GM06990 (cell line): ENCODE results near the gene TSC1.
A peak's percentile ranks its signal among the peaks of the same experiment; 100 is the strongest.
"Not testable (repeated sequence)": the region's sequence is repeated elsewhere in the genome, so short reads cannot be mapped to it uniquely, and the experiment has no call there.

Experiments
- DNase-seq: peaks from one replicate; pipeline ENCODE4 v3.0.0-alpha.2; 2011; ENCODE audit not compliant: insufficient read length; ENCODE audit errors: extremely low read depth
- H3K27me3 ChIP-seq: replicated peaks from 2 replicates; pipeline ENCODE4 v1.6.0; 2011; ENCODE audit warnings: low read length; ENCODE audit not compliant: control insufficient read depth, insufficient read depth
- H3K36me3 ChIP-seq: 2 replicates; pipeline ENCODE4 v1.5.1; 2011; ENCODE audit warnings: low read length; ENCODE audit not compliant: control insufficient read depth, insufficient read depth
- H3K4me3 ChIP-seq: replicated peaks from 2 replicates; pipeline ENCODE4 v1.5.1; 2011; ENCODE audit warnings: low read depth, mild to moderate bottlenecking, control low read depth, low read length
- TF ChIP-seq, protein P1 (sequence below): IDR thresholded peaks from 2 replicates; pipeline ENCODE4 v1.5.1; 2011; ENCODE audit warnings: low read length, control low read depth, mild to moderate bottlenecking, inconsistent platforms; ENCODE audit not compliant: insufficient read depth, poor library complexity, severe bottlenecking

The TSC1 gene

GRCh38 chr9:132944294-132945185 lies at the start of gene TSC1:
TSS of gene TSC1 (minus strand) at chr9:132944616. CDS start at chr9:132928872, 15,744 bp downstream.
- TF ChIP-seq, protein P1, sequence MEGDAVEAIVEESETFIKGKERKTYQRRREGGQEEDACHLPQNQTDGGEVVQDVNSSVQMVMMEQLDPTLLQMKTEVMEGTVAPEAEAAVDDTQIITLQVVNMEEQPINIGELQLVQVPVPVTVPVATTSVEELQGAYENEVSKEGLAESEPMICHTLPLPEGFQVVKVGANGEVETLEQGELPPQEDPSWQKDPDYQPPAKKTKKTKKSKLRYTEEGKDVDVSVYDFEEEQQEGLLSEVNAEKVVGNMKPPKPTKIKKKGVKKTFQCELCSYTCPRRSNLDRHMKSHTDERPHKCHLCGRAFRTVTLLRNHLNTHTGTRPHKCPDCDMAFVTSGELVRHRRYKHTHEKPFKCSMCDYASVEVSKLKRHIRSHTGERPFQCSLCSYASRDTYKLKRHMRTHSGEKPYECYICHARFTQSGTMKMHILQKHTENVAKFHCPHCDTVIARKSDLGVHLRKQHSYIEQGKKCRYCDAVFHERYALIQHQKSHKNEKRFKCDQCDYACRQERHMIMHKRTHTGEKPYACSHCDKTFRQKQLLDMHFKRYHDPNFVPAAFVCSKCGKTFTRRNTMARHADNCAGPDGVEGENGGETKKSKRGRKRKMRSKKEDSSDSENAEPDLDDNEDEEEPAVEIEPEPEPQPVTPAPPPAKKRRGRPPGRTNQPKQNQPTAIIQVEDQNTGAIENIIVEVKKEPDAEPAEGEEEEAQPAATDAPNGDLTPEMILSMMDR, result no peak
- Histone ChIP-seq H3K4me3 (peak within 1 kb of the TSS; percentile 97), H3K27me3 (no peaks in the 10 kb centered on the region), H3K36me3 (no peaks in the 10 kb centered on the region)
- peak; percentile 95 for DNase-seq

DNA sequence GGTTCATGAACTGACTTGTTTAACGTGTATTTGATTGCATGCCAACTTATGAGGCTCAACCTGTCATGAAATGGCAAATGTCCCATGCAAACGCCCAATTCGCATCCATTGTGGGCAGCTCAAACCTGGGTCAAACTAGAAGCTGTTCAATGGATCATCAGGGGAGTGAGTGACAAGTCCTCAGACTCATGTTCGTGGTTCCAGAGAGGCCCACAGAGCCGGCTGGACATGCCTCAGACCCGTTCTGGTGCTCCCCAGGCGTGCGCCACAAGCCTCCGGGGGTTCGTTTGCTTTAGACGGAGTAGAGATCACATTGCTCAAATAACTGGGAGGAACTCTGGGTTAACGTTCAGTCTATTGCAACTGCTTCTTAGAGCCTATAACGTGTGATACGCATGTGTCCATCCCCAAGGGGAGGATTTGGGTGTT lies 49.1 kb upstream of the TSC1 start:
- peaks cover 1% of the 10 kb centered on the region; the same call in 1 of the 2 replicates for H3K27me3 ChIP-seq
- no peak overlapping the region for H3K4me3 ChIP-seq
- TF ChIP-seq, protein P1, result no peak
- no peaks in the 10 kb centered on the region for H3K36me3 ChIP-seq
- no peak for DNase-seq

DNA sequence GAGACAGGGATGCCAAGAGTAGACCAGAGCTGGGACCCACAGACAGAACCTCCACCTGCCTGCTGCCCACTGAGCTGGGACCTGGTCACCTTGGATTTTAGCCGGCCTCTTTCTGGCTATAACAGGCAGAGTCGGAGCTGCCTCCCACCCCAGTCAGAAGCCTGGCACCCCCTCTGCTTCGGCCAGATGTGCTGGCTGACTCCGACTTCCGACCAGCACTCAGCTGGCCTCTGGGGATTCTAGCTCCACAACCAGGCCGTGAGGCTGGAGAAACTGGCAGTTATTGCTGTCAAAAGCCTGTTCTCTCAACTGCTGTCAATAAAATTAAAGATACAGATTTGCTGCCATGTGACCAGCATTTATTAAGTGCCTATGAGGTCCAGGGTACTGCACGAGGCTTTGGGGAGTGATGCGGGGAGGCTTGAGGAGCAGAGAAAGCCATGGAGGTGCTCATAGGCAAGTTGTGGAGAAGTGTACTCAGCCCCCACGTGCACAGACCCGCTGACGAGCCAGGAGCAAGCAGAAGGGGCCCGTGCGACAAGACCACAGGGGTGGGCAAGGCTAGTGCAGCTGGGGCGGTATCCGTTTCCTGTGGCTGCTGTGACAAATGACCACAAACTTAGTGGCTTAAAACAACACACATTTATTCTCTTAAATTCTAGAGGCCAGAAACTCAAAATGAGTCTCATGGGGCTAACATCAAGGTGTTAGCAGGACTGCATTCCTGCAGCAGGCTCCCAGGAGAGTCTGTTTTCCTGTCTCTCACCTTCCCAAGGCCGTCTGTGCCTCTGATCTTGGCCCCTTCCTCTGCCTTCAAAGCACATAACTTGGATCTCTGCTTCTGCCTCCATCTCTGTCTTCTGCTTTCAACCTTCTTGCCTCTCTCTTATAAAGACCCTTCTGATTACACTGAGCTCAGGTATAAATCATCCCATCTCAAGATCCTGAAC lies 47.2 kb upstream of the TSC1 start:
- no peak overlapping the region for H3K4me3 ChIP-seq
- TF ChIP-seq, protein P1, result no peak
- H3K36me3 ChIP-seq, result no peaks in the 10 kb centered on the region
- H3K27me3 ChIP-seq, result peaks cover 1% of the 10 kb centered on the region; the same call in 1 of the 2 replicates
- DNase-seq, result no peak

DNA sequence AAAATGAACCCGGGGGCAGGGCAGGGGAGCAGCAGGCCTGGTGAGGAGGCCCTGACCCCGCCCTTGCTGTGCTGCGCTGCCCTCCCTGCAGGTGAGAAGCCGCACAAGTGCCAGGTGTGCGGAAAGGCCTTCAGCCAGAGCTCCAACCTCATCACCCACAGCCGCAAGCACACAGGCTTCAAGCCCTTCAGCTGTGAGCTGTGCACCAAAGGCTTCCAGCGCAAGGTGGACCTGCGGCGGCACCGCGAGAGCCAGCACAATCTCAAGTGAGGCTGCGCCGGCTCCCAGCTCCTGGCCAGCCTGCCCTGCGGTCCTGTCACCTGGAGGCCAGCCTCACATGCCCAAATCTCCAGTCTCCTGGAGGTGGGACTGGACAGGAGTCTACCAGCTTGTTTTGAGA lies 46.4 kb upstream of the TSC1 start:
- no peak for DNase-seq
- peaks cover 1% of the 10 kb centered on the region for H3K27me3 ChIP-seq
- no peaks in the 10 kb centered on the region for H3K36me3 ChIP-seq
- no peak overlapping the region for H3K4me3 ChIP-seq
- TF ChIP-seq, protein P1, result no peak

DNA sequence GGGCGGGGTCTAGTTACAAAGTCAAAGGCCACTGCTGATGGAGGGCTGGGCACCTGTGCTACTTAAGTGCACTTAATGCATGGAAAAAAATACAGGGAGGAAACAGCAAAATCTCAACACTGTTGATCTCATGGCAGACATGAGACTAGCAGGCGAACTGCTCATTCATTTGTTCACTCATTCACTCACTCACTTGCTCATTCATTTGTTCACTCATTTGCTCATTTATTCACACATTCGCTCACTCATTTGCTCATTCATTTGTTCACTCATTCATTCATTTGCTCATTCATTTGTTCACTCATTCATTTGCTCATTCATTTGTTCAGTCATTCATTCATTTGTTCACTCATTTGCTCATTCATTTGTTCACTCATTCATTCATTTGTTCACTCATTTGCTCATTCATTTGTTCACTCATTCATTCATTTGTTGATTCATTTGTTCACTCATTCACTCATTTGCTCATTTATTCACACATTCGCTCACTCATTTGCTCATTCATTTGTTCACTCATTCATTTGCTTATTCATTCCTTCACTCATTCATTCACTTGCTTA lies 45.7 kb upstream of the TSC1 start:
- not testable (repeated sequence) for H3K36me3 ChIP-seq

More for the DNA sequence above, 45.7 kb upstream of the TSC1 start:
- DNase-seq, H3K4me3 ChIP-seq, H3K27me3 ChIP-seq: not testable (repeated sequence)
